Brain microvascular endothelial cell (primary cell): Measurements from ENCODE around the gene HAPSTR1.

Experiments used
- DNase-seq: peaks from one replicate; pipeline ENCODE4 v3.0.0-alpha.2; 2020
- H3K27ac ChIP-seq: fragments of 250-450 bp; sonication (Bioruptor Pico); 2 replicates; pipeline ENCODE4 v1.5.1; 2020; ENCODE audit warnings: mild to moderate bottlenecking, moderate library complexity
- H3K27me3 ChIP-seq: fragments of 250-450 bp; sonication (Bioruptor Pico); replicated peaks from 2 replicates; pipeline ENCODE4 v1.5.1; 2020; ENCODE audit warnings: mild to moderate bottlenecking
- H3K36me3 ChIP-seq: fragments of 250-450 bp; sonication (Bioruptor Pico); replicated peaks from 2 replicates; pipeline ENCODE4 v1.5.1; 2020; ENCODE audit warnings: mild to moderate bottlenecking
- H3K4me3 ChIP-seq: 2 replicates; pipeline ENCODE4 v1.5.1; 2011; ENCODE audit warnings: low read depth, mild to moderate bottlenecking, control low read depth, low read length, moderate library complexity
- CTCF ChIP-seq: IDR thresholded peaks from 2 replicates; pipeline ENCODE4 v1.5.1; 2011; ENCODE audit warnings: low read depth, mild to moderate bottlenecking, moderate library complexity, low read length, control low read depth, inconsistent platforms; ENCODE audit errors: missing control alignments
- in situ Hi-C: cut with HindIII; loops from 2 replicates; pipeline ENCODE4 v1.10.0; 2017; ENCODE audit warnings: low sequenced_read_pairs, low pct_ligation_motif_present

HAPSTR1 gene

GRCh38 chr16:9138021-9138680 lies 46.7 kb downstream of the HAPSTR1 start:
- in situ Hi-C loops: no loop called here
- TF ChIP-seq CTCF: no peak

GRCh38 chr16:9138731-9139501 lies 47.5 kb downstream of the HAPSTR1 start:
- in situ Hi-C loops: no loop called here

More at GRCh38 chr16:9138021-9138680, 46.7 kb downstream of the HAPSTR1 start:
- DNase-seq: no peak
- H3K36me3 ChIP-seq: no peaks in the 10 kb centered on the region
- H3K27me3 ChIP-seq: no peaks in the 10 kb centered on the region
- H3K4me3 ChIP-seq: no peak overlapping the region
- no peak overlapping the region for H3K27ac ChIP-seq

GRCh38 chr16:9139965-9140364 lies 48.5 kb downstream of the HAPSTR1 start:
- Histone ChIP-seq H3K36me3 (no peaks in the 10 kb centered on the region), H3K27me3 (no peaks in the 10 kb centered on the region), H3K27ac (no peak overlapping the region), H3K4me3 (no peak overlapping the region)
- in situ Hi-C loops: no loop called here
- peak; percentile 25 for DNase-seq
- no peak for TF ChIP-seq CTCF

More at GRCh38 chr16:9138731-9139501, 47.5 kb downstream of the HAPSTR1 start:
- peak overlapping the region; percentile 9 for H3K4me3 ChIP-seq
- TF ChIP-seq CTCF: peak; percentile 99
- no peaks in the 10 kb centered on the region for H3K27me3 ChIP-seq
- peak; percentile 55 for DNase-seq
- no peaks in the 10 kb centered on the region for H3K36me3 ChIP-seq
- no peak overlapping the region for H3K27ac ChIP-seq
